Measurements from ENCODE around the gene BANP. TPM values are rescaled to one million over a fixed set of nuclear protein-coding genes. Genes with fewer than 3 reads are reported as not detected.
"Not testable (repeated sequence)": the region's sequence is repeated elsewhere in the genome, so short reads cannot be mapped to it uniquely, and the experiment has no call there.

Gene BANP
- total and polyA plus RNA-seq, 4 donors: 10.3 to 56.6 (median 20.1) TPM

- DNase-seq (no peak), ATAC-seq (ENCODE audit: insufficient read depth, low FRiP score) (no peak)
- Histone ChIP-seq H3K27me3 (ENCODE audit: control insufficient read depth in 3 of 3, insufficient read depth in 3 of 3, low read length in 2 of 3) (peaks cover 0 to 9% (median 4%) of the 10 kb centered on the region in 3 donors), H3K4me3 (no peak overlapping the region), H3K9me3 (ENCODE audit: control insufficient read depth in 4 of 4, insufficient read depth in 3 of 4, low read length in 3 of 4) (peaks cover 0 to 3% (median 0%) of the 10 kb centered on the region in 4 donors), H3K9ac (ENCODE audit: insufficient read depth in 1 of 2, low read length in 2 of 2) (no peak overlapping the region), H3K27ac (ENCODE audit: low read depth in 1 of 2, low read length in 1 of 2) (no peak overlapping the region), H3K4me1 (ENCODE audit: control insufficient read depth in 5 of 5, insufficient read depth in 5 of 5, low read length in 5 of 5) (peaks cover 0 to 4% (median 0%) of the 10 kb centered on the region in 5 donors), H3K36me3 (ENCODE audit: control insufficient read depth in 4 of 4, insufficient read depth in 4 of 4, low read length in 4 of 4) (no peaks in the 10 kb centered on the region)
- no peak for TF ChIP-seq CTCF (IDR thresholded peaks at IDR 0.05; ENCODE audit: control extremely low read depth, extremely low read depth)
- WGBS, 2 donors: 66 to 76% methylated on average over 13 of the region's 13 CpGs
Measured at GRCh38 chr16:88116121-88116520, 164.9 kb downstream of the BANP start.

GRCh38 chr16:88117476-88117868 lies 166.2 kb downstream of the BANP start:
- TF ChIP-seq CTCF (IDR thresholded peaks at IDR 0.05; ENCODE audit: control extremely low read depth, extremely low read depth): no peak

GRCh38 chr16:88118376-88118775 lies 167.1 kb downstream of the BANP start:
- H3K36me3 ChIP-seq (ENCODE audit: control insufficient read depth in 4 of 4, insufficient read depth in 4 of 4, low read length in 4 of 4): no peaks in the 10 kb centered on the region
- peaks cover 0 to 4% (median 0%) of the 10 kb centered on the region in 5 donors for H3K4me1 ChIP-seq (ENCODE audit: control insufficient read depth in 5 of 5, insufficient read depth in 5 of 5, low read length in 5 of 5)
- TF ChIP-seq CTCF (IDR thresholded peaks at IDR 0.05; ENCODE audit: control extremely low read depth, extremely low read depth): no peak
- no peak overlapping the region for H3K27ac ChIP-seq (ENCODE audit: low read depth in 1 of 2, low read length in 1 of 2)
- DNase-seq (no peak), ATAC-seq (ENCODE audit: insufficient read depth, low FRiP score) (no peak)
- H3K4me3 ChIP-seq: no peak overlapping the region
- peaks cover 0 to 9% (median 4%) of the 10 kb centered on the region in 3 donors for H3K27me3 ChIP-seq (ENCODE audit: control insufficient read depth in 3 of 3, insufficient read depth in 3 of 3, low read length in 2 of 3)
- WGBS, 2 donors: 52 to 57% methylated on average over 13 of the region's 13 CpGs
- no peak overlapping the region for H3K9ac ChIP-seq (ENCODE audit: insufficient read depth in 1 of 2, low read length in 2 of 2)
- peaks cover 0 to 3% (median 0%) of the 10 kb centered on the region in 4 donors for H3K9me3 ChIP-seq (ENCODE audit: control insufficient read depth in 4 of 4, insufficient read depth in 3 of 4, low read length in 3 of 4)

More at GRCh38 chr16:88117476-88117868, 166.2 kb downstream of the BANP start:
- H3K9me3 ChIP-seq (ENCODE audit: control insufficient read depth in 4 of 4, insufficient read depth in 3 of 4, low read length in 3 of 4): peaks cover 0 to 3% (median 0%) of the 10 kb centered on the region in 4 donors
- WGBS, 2 donors: 92 to 93% methylated on average over 20 of the region's 20 CpGs
- H3K27ac ChIP-seq (ENCODE audit: low read depth in 1 of 2, low read length in 1 of 2): no peak overlapping the region
- H3K36me3 ChIP-seq (ENCODE audit: control insufficient read depth in 4 of 4, insufficient read depth in 4 of 4, low read length in 4 of 4): no peaks in the 10 kb centered on the region
- no peak for ATAC-seq (ENCODE audit: insufficient read depth, low FRiP score)
- no peak overlapping the region for H3K4me3 ChIP-seq
- peaks cover 0 to 4% (median 0%) of the 10 kb centered on the region in 5 donors for H3K4me1 ChIP-seq (ENCODE audit: control insufficient read depth in 5 of 5, insufficient read depth in 5 of 5, low read length in 5 of 5)
- no peak overlapping the region for H3K9ac ChIP-seq (ENCODE audit: insufficient read depth in 1 of 2, low read length in 2 of 2)
- DNase-seq: no peak
- H3K27me3 ChIP-seq (ENCODE audit: control insufficient read depth in 3 of 3, insufficient read depth in 3 of 3, low read length in 2 of 3): peaks cover 0 to 9% (median 4%) of the 10 kb centered on the region in 3 donors

- H3K36me3 ChIP-seq (ENCODE audit: control insufficient read depth in 4 of 4, insufficient read depth in 4 of 4, low read length in 4 of 4); H3K9me3 ChIP-seq (ENCODE audit: control insufficient read depth in 4 of 4, insufficient read depth in 3 of 4, low read length in 3 of 4); H3K4me1 ChIP-seq (ENCODE audit: control insufficient read depth in 5 of 5, insufficient read depth in 5 of 5, low read length in 5 of 5); H3K9ac ChIP-seq (ENCODE audit: insufficient read depth in 1 of 2, low read length in 2 of 2); H3K4me3 ChIP-seq; H3K27me3 ChIP-seq (ENCODE audit: control insufficient read depth in 3 of 3, insufficient read depth in 3 of 3, low read length in 2 of 3): not testable (repeated sequence)
- ATAC-seq (ENCODE audit: insufficient read depth, low FRiP score): peak; percentile 30
- peak; percentile 49 to 57 (median 54) for DNase-seq
- peak overlapping the region in 1 of 2 donors; percentile 35 for H3K27ac ChIP-seq (ENCODE audit: low read depth in 1 of 2, low read length in 1 of 2)
- 31 to 40% methylated on average over 28 of the region's 28 CpGs for WGBS, 2 donors
Measured at GRCh38 chr16:88118852-88119741, 167.9 kb downstream of the BANP start.

- not testable (repeated sequence) for H3K27me3 ChIP-seq (ENCODE audit: control insufficient read depth in 3 of 3, insufficient read depth in 3 of 3, low read length in 2 of 3); DNase-seq; H3K4me3 ChIP-seq; H3K9me3 ChIP-seq (ENCODE audit: control insufficient read depth in 4 of 4, insufficient read depth in 3 of 4, low read length in 3 of 4); H3K4me1 ChIP-seq (ENCODE audit: control insufficient read depth in 5 of 5, insufficient read depth in 5 of 5, low read length in 5 of 5); H3K36me3 ChIP-seq (ENCODE audit: control insufficient read depth in 4 of 4, insufficient read depth in 4 of 4, low read length in 4 of 4); H3K9ac ChIP-seq (ENCODE audit: insufficient read depth in 1 of 2, low read length in 2 of 2); H3K27ac ChIP-seq (ENCODE audit: low read depth in 1 of 2, low read length in 1 of 2); ATAC-seq (ENCODE audit: insufficient read depth, low FRiP score)
- 88 to 90% methylated on average over 49 of the region's 49 CpGs for WGBS, 2 donors
Measured at GRCh38 chr16:88119881-88120751, 168.9 kb downstream of the BANP start.

All from lung (tissue), 12 donors.